BE2C (cell line): Measurements from ENCODE around the gene ABCC8. TPM values are rescaled to one million over a fixed set of nuclear protein-coding genes. Genes with fewer than 3 reads are reported as not detected.

Experiments used
- DNase-seq: peaks from one replicate; pipeline ENCODE4 v3.0.0-alpha.2; 2020
- H3K27me3 ChIP-seq: fragments of 250-450 bp; sonication (Bioruptor Pico); 2 replicates; pipeline ENCODE4 v1.5.1; 2020; ENCODE audit warnings: mild to moderate bottlenecking
- H3K36me3 ChIP-seq: fragments of 250-450 bp; sonication (Bioruptor Pico); 2 replicates; pipeline ENCODE4 v1.5.1; 2020; ENCODE audit warnings: mild to moderate bottlenecking
- H3K4me1 ChIP-seq: fragments of 250-450 bp; sonication (Bioruptor Pico); 2 replicates; pipeline ENCODE4 v1.5.1; 2020
- H3K4me3 ChIP-seq: 2 replicates; pipeline ENCODE4 v1.5.1; 2011; ENCODE audit warnings: low read depth, low read length
- H3K9me3 ChIP-seq: fragments of 250-450 bp; sonication (Bioruptor Pico); 2 replicates; pipeline ENCODE4 v1.5.1; 2020
- polyA plus RNA-seq: library from polyadenylated mRNA; unstranded; fragments of >200 nt; gene quantifications from one replicate; pipeline ENCODE4 v1.2.1, GENCODE V29; 2012; ENCODE audit warnings: low read depth, missing spikeins; ENCODE audit not compliant: insufficient read length, insufficient read depth
- TF ChIP-seq, protein P1 (sequence below): IDR thresholded peaks from 2 replicates; pipeline ENCODE4 v1.5.1; 2012; ENCODE audit warnings: mild to moderate bottlenecking, low read depth, low read length

ABCC8 gene
- 6.1 TPM for polyA plus RNA-seq

DNA sequence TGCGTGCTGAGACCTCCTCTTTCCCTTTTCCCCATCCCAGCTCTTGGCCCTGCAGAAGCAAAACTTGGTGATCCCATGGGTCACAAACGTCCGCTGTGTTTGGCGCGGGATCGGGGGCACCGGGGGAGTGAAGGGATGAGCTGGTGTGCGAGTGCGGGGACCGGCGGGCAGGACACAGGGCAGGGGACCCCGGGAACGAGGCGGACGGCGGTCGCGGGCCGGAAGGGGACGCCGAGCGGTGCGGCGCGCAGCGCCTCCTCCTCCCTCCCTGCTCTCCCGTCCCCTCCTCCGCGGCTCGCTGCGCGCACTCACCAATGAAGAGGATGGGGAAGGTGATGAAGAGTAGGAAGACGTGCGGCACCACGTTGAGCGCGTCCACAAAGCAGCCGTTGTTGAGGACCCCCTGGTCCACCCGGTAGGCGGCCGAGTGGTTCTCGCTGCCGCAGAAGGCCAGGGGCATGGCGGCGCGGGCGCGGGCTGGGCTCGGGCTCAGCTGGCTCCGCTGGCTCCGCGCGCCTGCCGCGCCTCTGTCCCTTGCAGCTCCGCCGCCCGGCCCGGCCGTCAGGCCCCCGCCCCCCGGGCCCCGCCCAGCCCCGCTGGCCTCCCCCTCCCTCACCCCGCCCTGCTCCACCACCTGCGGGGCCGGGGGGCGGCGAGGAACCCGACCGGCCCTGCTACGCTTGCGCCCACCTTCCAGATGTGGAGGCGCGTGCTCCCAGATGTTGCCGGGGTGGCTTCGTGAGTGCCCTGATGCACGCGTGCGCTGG, at the start of gene ABCC8:
TSS of gene ABCC8 (minus strand) at position 529 of the 767 bp plus-strand sequence. CDS start at position 460, 69 bp downstream.
- DNase-seq: no peak

DNA sequence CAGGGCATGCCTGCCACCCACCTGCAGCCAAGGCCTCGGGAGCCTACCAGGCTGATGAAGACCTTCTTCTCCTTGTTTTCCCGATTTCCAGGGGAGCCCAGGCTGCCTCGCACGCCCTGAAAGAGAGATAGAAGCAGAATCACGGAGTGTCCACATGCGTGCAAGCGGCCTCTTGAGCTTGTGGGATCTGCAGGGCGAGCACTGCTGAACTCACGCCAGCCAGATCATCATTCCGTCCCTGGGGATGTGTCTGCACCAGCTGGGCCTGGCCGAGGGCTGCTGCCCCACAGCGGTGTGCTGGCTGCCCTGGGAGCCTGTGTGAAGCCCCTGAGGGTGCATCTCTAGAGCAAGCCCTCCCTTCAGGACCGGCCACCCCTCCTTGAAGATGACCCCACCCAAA, 49.7 kb upstream of the ABCC8 start:
- H3K27me3 ChIP-seq: no peaks in the 10 kb centered on the region
- no peaks in the 10 kb centered on the region for H3K9me3 ChIP-seq
- no peak overlapping the region for H3K4me3 ChIP-seq
- no peaks in the 10 kb centered on the region for H3K4me1 ChIP-seq
- TF ChIP-seq, protein P1, sequence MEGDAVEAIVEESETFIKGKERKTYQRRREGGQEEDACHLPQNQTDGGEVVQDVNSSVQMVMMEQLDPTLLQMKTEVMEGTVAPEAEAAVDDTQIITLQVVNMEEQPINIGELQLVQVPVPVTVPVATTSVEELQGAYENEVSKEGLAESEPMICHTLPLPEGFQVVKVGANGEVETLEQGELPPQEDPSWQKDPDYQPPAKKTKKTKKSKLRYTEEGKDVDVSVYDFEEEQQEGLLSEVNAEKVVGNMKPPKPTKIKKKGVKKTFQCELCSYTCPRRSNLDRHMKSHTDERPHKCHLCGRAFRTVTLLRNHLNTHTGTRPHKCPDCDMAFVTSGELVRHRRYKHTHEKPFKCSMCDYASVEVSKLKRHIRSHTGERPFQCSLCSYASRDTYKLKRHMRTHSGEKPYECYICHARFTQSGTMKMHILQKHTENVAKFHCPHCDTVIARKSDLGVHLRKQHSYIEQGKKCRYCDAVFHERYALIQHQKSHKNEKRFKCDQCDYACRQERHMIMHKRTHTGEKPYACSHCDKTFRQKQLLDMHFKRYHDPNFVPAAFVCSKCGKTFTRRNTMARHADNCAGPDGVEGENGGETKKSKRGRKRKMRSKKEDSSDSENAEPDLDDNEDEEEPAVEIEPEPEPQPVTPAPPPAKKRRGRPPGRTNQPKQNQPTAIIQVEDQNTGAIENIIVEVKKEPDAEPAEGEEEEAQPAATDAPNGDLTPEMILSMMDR: peak; percentile 7; the same call in 1 of the 2 replicates
- peak; percentile 69 for DNase-seq
- H3K36me3 ChIP-seq: no peaks in the 10 kb centered on the region

More for the DNA sequence above, at the start of gene ABCC8:
- Histone ChIP-seq H3K27me3 (peaks cover 13% of the 10 kb centered on the region), H3K36me3 (no peaks in the 10 kb centered on the region), H3K9me3 (no peaks in the 10 kb centered on the region), H3K4me3 (peak within 1 kb of the TSS; percentile 55), H3K4me1 (no peaks in the 10 kb centered on the region)
- TF ChIP-seq, protein P1: no peak

GRCh38 chr11:17525570-17525969, 48.9 kb upstream of the ABCC8 start:
- no peak overlapping the region for H3K4me3 ChIP-seq
- no peak for DNase-seq
- TF ChIP-seq, protein P1: no peak
- H3K36me3 ChIP-seq: no peaks in the 10 kb centered on the region
- no peaks in the 10 kb centered on the region for H3K27me3 ChIP-seq
- H3K4me1 ChIP-seq: no peaks in the 10 kb centered on the region
- H3K9me3 ChIP-seq: no peaks in the 10 kb centered on the region

- TF ChIP-seq, protein P1: no peak
- no peaks in the 10 kb centered on the region for H3K36me3 ChIP-seq
- no peaks in the 10 kb centered on the region for H3K4me1 ChIP-seq
- DNase-seq: no peak
- no peak overlapping the region for H3K4me3 ChIP-seq
- H3K27me3 ChIP-seq: no peaks in the 10 kb centered on the region
- H3K9me3 ChIP-seq: no peaks in the 10 kb centered on the region
Measured at GRCh38 chr11:17524221-17524620, 47.6 kb upstream of the ABCC8 start.

GRCh38 chr11:17522655-17523054, 46.0 kb upstream of the ABCC8 start:
- H3K9me3 ChIP-seq: no peaks in the 10 kb centered on the region
- H3K4me3 ChIP-seq: no peak overlapping the region
- H3K27me3 ChIP-seq: no peaks in the 10 kb centered on the region
- DNase-seq: no peak
- TF ChIP-seq, protein P1: no peak
- no peaks in the 10 kb centered on the region for H3K4me1 ChIP-seq
- H3K36me3 ChIP-seq: no peaks in the 10 kb centered on the region

GRCh38 chr11:17521106-17521900, 44.7 kb upstream of the ABCC8 start:
- H3K4me3 ChIP-seq: no peak overlapping the region
- TF ChIP-seq, protein P1: no peak
- no peaks in the 10 kb centered on the region for H3K4me1 ChIP-seq
- no peaks in the 10 kb centered on the region for H3K27me3 ChIP-seq
- H3K36me3 ChIP-seq: no peaks in the 10 kb centered on the region
- H3K9me3 ChIP-seq: no peaks in the 10 kb centered on the region
- DNase-seq: no peak
